CD14-positive monocyte (primary cell): ENCODE results near the gene FBRS. TPM values are rescaled to one million over a fixed set of nuclear protein-coding genes. Genes with fewer than 3 reads are reported as not detected.

Experiments used
- DNase-seq, 3 donors: peaks; one replicate each; pipeline ENCODE4 v3.0.0-alpha.2; 2011 to 2022
- H2AFZ ChIP-seq: 2 replicates; pipeline ENCODE4 v1.6.0; 2012; ENCODE audit warnings: mild to moderate bottlenecking, low read depth, low read length, inconsistent platforms; ENCODE audit not compliant: insufficient read depth, poor library complexity, severe bottlenecking
- H3K27ac ChIP-seq, 2 donors: 1 replicate in 1 of 2; 2 replicates in 1 of 2; pipeline ENCODE4 v1.5.1; 2012 to 2013; ENCODE audit warnings: low read length in 2 of 2, control low read depth in 1 of 2, inconsistent platforms in 1 of 2, low read depth in 1 of 2, mild to moderate bottlenecking in 1 of 2
- H3K27me3 ChIP-seq, 2 donors: one replicate each; pipeline versions ENCODE4 v1.6.0 to v1.6.1; 2011 to 2013; ENCODE audit warnings: low read length in 2 of 2; ENCODE audit not compliant: control insufficient read depth in 2 of 2, insufficient read depth in 2 of 2
- H3K36me3 ChIP-seq, 2 donors: replicated peaks in 1 of 2; 1 replicate in 1 of 2; 2 replicates in 1 of 2; pipeline versions ENCODE4 v1.5.1 to v1.6.1; 2012 to 2013; ENCODE audit warnings: low read length in 2 of 2, control low read depth in 1 of 2, inconsistent platforms in 1 of 2, mild to moderate bottlenecking in 1 of 2; ENCODE audit not compliant: insufficient read depth in 2 of 2, control insufficient read depth in 1 of 2
- H3K4me1 ChIP-seq, 2 donors: 1 replicate in 1 of 2; 2 replicates in 1 of 2; pipeline versions ENCODE4 v1.5.1 to v1.6.1; 2012 to 2013; ENCODE audit warnings: low read length in 2 of 2, control low read depth in 1 of 2, inconsistent platforms in 1 of 2, mild to moderate bottlenecking in 1 of 2, moderate library complexity in 1 of 2; ENCODE audit not compliant: insufficient read depth in 2 of 2, control insufficient read depth in 1 of 2
- H3K4me2 ChIP-seq: replicated peaks from 2 replicates; pipeline ENCODE3; 2012; ENCODE audit warnings: low read length, moderate library complexity, mild to moderate bottlenecking; ENCODE audit not compliant: poor library complexity, severe bottlenecking; ENCODE audit errors: extremely low read depth
- H3K4me3 ChIP-seq, 3 experiments: fragments of 200-600 bp in 1 of 3; sonication (generic) in 1 of 3; replicated peaks in 1 of 3; 1 replicate in 2 of 3; 2 replicates in 1 of 3; pipeline ENCODE4 v1.5.1; 2011 to 2013; ENCODE audit warnings: low read length in 3 of 3, mild to moderate bottlenecking in 3 of 3, control low read depth in 2 of 3, low read depth in 2 of 3, inconsistent platforms in 1 of 3, moderate library complexity in 1 of 3
- H3K79me2 ChIP-seq: 2 replicates; pipeline ENCODE4 v1.6.0; 2012; ENCODE audit warnings: mild to moderate bottlenecking, control low read depth, inconsistent platforms, low read length, moderate library complexity; ENCODE audit not compliant: insufficient read depth
- H3K9ac ChIP-seq: 2 replicates; pipeline ENCODE4 v1.6.0; 2017; ENCODE audit warnings: low read length, mild to moderate bottlenecking; ENCODE audit not compliant: insufficient read depth, poor library complexity, severe bottlenecking
- H3K9me3 ChIP-seq, 2 donors: replicated peaks in 1 of 2; 1 replicate in 1 of 2; 2 replicates in 1 of 2; pipeline versions ENCODE4 v1.5.1 to v1.6.1; 2012 to 2013; ENCODE audit warnings: low read length in 2 of 2, control low read depth in 1 of 2; ENCODE audit not compliant: control insufficient read depth in 1 of 2, insufficient read depth in 1 of 2
- H4K20me1 ChIP-seq: 2 replicates; pipeline ENCODE4 v1.6.0; 2012; ENCODE audit warnings: mild to moderate bottlenecking, low read length, control low read depth, moderate library complexity; ENCODE audit not compliant: insufficient read depth
- H3K27ac Mint-ChIP-seq, 7 donors: one replicate each; pipeline ENCODE4 v1.8.0; 2020; ENCODE audit warnings: mild to moderate bottlenecking in 7 of 7, mixed read lengths in 7 of 7, moderate library complexity in 6 of 7, inconsistent platforms in 2 of 7
- H3K27me3 Mint-ChIP-seq, 3 donors: one replicate each; pipeline ENCODE4 v1.8.0; 2021 to 2022; ENCODE audit warnings: low read depth in 3 of 3, mild to moderate bottlenecking in 3 of 3, mixed read lengths in 3 of 3, moderate library complexity in 3 of 3, inconsistent platforms in 1 of 3
- H3K36me3 Mint-ChIP-seq, 2 donors: one replicate each; pipeline ENCODE4 v1.8.0; 2020; ENCODE audit warnings: mixed read lengths in 2 of 2, inconsistent platforms in 1 of 2, mild to moderate bottlenecking in 1 of 2
- H3K4me1 Mint-ChIP-seq: one replicate; pipeline ENCODE4 v1.8.0; 2020; ENCODE audit warnings: mild to moderate bottlenecking, mixed read lengths
- H3K4me3 Mint-ChIP-seq, 2 donors: one replicate each; pipeline ENCODE4 v1.8.0; 2020; ENCODE audit warnings: mild to moderate bottlenecking in 2 of 2, mixed read lengths in 2 of 2, moderate library complexity in 1 of 2
- H3K9me3 Mint-ChIP-seq, 7 donors: one replicate each; pipeline ENCODE4 v1.8.0; 2020 to 2022; ENCODE audit warnings: mixed read lengths in 7 of 7, mild to moderate bottlenecking in 6 of 7, moderate library complexity in 6 of 7, inconsistent platforms in 2 of 7
- WGBS: methylation state at CpG from one replicate; pipeline ENCODE4 v1.1.5; 2013; ENCODE audit warnings: missing lambda C conversion rate; ENCODE audit not compliant: insufficient coverage; 5-methylcytosine and 5-hydroxymethylcytosine counted together
- intact Hi-C, 2 donors: fragments of 100-400 bp; cut with micrococcal nuclease; formaldehyde crosslinking; loops; one replicate each; pipeline versions ENCODE4 v1.15.0 to v1.15.1; 2023
- polyA plus RNA-seq, 3 donors: library from polyadenylated mRNA; depleted of rRNA in 1 of 3; unstranded in 2 of 3; stranded (reverse) in 1 of 3; fragments of 300-500 nt in 2 of 3; fragments of >200 nt in 1 of 3; fragmentation: Illumina TruSeq in 2 of 3; gene quantifications; 1 replicate in 2 of 3; 2 replicates in 1 of 3; pipeline ENCODE4 v1.2.3, GENCODE V29; 2012 to 2021
- TF ChIP-seq, protein P1 (sequence below): fragments of 200-600 bp; IDR thresholded peaks from one replicate; pipeline ENCODE4 v1.8.0; 2022; ENCODE audit warnings: antibody characterized with exemption, mild to moderate bottlenecking

Gene FBRS
- polyA plus RNA-seq, 3 donors = 1.4 to 44.8 (median 2.1) TPM

DNA sequence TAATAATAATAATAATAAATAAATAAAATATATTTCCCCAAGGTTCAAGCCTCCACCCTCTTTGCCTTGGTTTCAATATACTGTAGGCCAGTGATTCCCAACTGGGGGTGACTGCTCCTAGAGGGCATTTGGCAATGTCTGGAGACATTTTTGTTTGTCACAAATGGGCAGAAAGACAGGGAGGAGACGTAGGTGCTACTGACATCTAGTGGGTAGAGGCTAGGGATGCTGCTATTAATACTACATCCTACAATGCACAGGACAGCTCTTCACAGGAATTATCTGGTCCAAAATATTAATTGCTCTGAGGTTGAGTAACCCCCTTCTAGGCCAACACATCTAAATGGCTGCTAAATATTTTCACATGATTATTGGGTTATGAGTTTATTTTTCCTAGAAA lies 20.3 kb upstream of the FBRS start:
- WGBS = no CpG with 5 or more reads among the region's 1 CpG
- Histone ChIP-seq H3K4me3 (no peak overlapping the region), H3K27me3 (no peaks in the 10 kb centered on the region), H3K9ac (no peak overlapping the region), H3K4me1 (peaks cover 12 to 17% of the 10 kb centered on the region in 2 donors), H3K9me3 (no peaks in the 10 kb centered on the region), H3K36me3 (no peaks in the 10 kb centered on the region), H3K79me2 (no peaks in the 10 kb centered on the region), H2AFZ (no peak overlapping the region), H3K27ac (no peak overlapping the region), H3K4me2 (no peak overlapping the region), H4K20me1 (no peaks in the 10 kb centered on the region)
- TF ChIP-seq, protein P1, sequence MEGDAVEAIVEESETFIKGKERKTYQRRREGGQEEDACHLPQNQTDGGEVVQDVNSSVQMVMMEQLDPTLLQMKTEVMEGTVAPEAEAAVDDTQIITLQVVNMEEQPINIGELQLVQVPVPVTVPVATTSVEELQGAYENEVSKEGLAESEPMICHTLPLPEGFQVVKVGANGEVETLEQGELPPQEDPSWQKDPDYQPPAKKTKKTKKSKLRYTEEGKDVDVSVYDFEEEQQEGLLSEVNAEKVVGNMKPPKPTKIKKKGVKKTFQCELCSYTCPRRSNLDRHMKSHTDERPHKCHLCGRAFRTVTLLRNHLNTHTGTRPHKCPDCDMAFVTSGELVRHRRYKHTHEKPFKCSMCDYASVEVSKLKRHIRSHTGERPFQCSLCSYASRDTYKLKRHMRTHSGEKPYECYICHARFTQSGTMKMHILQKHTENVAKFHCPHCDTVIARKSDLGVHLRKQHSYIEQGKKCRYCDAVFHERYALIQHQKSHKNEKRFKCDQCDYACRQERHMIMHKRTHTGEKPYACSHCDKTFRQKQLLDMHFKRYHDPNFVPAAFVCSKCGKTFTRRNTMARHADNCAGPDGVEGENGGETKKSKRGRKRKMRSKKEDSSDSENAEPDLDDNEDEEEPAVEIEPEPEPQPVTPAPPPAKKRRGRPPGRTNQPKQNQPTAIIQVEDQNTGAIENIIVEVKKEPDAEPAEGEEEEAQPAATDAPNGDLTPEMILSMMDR = peak; percentile 47
- Mint-ChIP-seq H3K9me3 (no peaks in the 10 kb centered on the region), H3K4me3 (no peak overlapping the region), H3K27ac (peak overlapping the region in 1 of 7 donors; percentile 70), H3K4me1 (peaks cover 12% of the 10 kb centered on the region), H3K36me3 (no peaks in the 10 kb centered on the region), H3K27me3 (peaks cover 0 to 3% (median 2%) of the 10 kb centered on the region in 3 donors)
- intact Hi-C loops = no loop called here
- peak; percentile 47 to 69 (median 61) for DNase-seq

DNA sequence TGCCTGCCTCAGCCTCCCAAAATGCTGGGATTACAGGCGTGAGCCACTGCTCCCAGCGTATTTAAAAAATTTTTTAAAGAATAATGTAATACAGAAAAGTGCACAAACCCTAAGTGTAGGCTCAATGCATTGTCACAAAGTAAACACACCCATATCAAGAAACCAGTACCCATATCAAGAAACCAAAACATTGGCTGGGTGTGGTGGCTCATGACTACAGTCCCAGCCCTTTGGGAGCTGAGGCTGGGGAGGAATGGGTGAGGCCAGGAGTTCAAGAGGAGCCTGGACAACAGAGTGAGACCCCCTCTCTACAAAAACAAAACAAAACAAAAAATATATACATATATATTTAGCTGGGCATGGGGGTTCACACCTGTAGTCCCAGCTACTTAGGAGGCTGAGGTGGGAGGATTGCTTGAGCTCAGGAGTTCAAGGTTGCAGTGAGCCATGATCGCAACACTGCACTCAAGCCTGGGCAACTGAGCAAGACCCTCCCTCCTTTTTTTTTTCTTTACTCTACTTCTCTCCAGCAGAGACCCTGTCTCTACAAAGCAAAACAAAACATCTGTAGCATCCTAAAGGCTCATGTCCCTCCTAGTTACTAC lies 16.8 kb upstream of the FBRS start:
- Histone ChIP-seq H3K9ac (no peak overlapping the region), H3K9me3 (no peaks in the 10 kb centered on the region), H3K4me2 (no peak overlapping the region), H3K4me3 (no peak overlapping the region), H4K20me1 (no peaks in the 10 kb centered on the region), H3K79me2 (no peaks in the 10 kb centered on the region), H3K4me1 (no peaks in the 10 kb centered on the region), H3K36me3 (no peaks in the 10 kb centered on the region), H3K27me3 (no peaks in the 10 kb centered on the region), H3K27ac (no peak overlapping the region), H2AFZ (no peak overlapping the region)
- H3K4me1 Mint-ChIP-seq = no peaks in the 10 kb centered on the region
- H3K4me3 Mint-ChIP-seq = no peak overlapping the region
- no peaks in the 10 kb centered on the region for H3K9me3 Mint-ChIP-seq
- no peaks in the 10 kb centered on the region for H3K36me3 Mint-ChIP-seq
- H3K27me3 Mint-ChIP-seq = peaks cover 0 to 4% (median 3%) of the 10 kb centered on the region in 3 donors
- no peak overlapping the region for H3K27ac Mint-ChIP-seq
- intact Hi-C loops = no loop called here
- DNase-seq = no peak
- no CpG with 5 or more reads among the region's 3 CpGs for WGBS
- TF ChIP-seq, protein P1 = no peak
